Karpas-422 (cell line): Measurements from ENCODE around the gene PRR16. TPM values are rescaled to one million over a fixed set of nuclear protein-coding genes. Genes with fewer than 3 reads are reported as not detected.
"Not testable (repeated sequence)": the region's sequence is repeated elsewhere in the genome, so short reads cannot be mapped to it uniquely, and the experiment has no call there.

ENCODE experiments used
- DNase-seq: peaks from one replicate; pipeline ENCODE4 v3.0.0-alpha.2; 2015
- H2AFZ ChIP-seq: fragments of 200-600 bp; sonication (generic); 2 replicates; pipeline ENCODE4 v1.6.1; 2014; ENCODE audit warnings: antibody characterized with exemption, low read length, mixed read lengths
- H3K27ac ChIP-seq: fragments of 200-600 bp; sonication (generic); 2 replicates; pipeline ENCODE4 v1.5.1; 2014; ENCODE audit warnings: mild to moderate bottlenecking, low read length, moderate library complexity
- H3K27me3 ChIP-seq: fragments of 200-600 bp; sonication (generic); 2 replicates; pipeline ENCODE4 v1.6.1; 2014; ENCODE audit warnings: low read length, mixed read lengths
- H3K36me3 ChIP-seq: fragments of 200-600 bp; sonication (generic); 2 replicates; pipeline ENCODE4 v1.6.1; 2014; ENCODE audit warnings: low read length, mixed read lengths; ENCODE audit not compliant: insufficient read depth
- H3K4me1 ChIP-seq: fragments of 200-600 bp; sonication (generic); 2 replicates; pipeline ENCODE4 v1.6.1; 2014; ENCODE audit warnings: mild to moderate bottlenecking, low read length, mixed read lengths
- H3K4me2 ChIP-seq: fragments of 200-600 bp; sonication (generic); 2 replicates; pipeline ENCODE4 v1.6.1; 2014; ENCODE audit warnings: low read length, low read depth, mild to moderate bottlenecking; ENCODE audit not compliant: poor library complexity, severe bottlenecking
- H3K4me3 ChIP-seq: fragments of 200-600 bp; sonication (generic); 2 replicates; pipeline ENCODE4 v1.5.1; 2014; ENCODE audit warnings: mild to moderate bottlenecking, antibody characterized with exemption, low read length, mixed read lengths
- H3K79me2 ChIP-seq: fragments of 200-600 bp; sonication (generic); 2 replicates; pipeline ENCODE4 v1.6.1; 2014; ENCODE audit warnings: mild to moderate bottlenecking, low read length, mixed read lengths
- H3K9ac ChIP-seq: fragments of 200-600 bp; sonication (generic); 2 replicates; pipeline ENCODE4 v1.6.0; 2014; ENCODE audit warnings: low read length
- H3K9me2 ChIP-seq: fragments of 200-600 bp; sonication (generic), shearing (Covaris generic); replicated peaks from 2 replicates; pipeline ENCODE4 v1.6.0; 2014; ENCODE audit warnings: mild to moderate bottlenecking, low read length, moderate library complexity; ENCODE audit not compliant: insufficient read depth
- H3K9me3 ChIP-seq: fragments of 300-700, 200-600 bp; sonication (generic); 2 replicates; pipeline ENCODE4 v1.6.1; 2014; ENCODE audit warnings: low read length, mixed read lengths
- H4K20me1 ChIP-seq: fragments of 200-600 bp; sonication (generic); 2 replicates; pipeline ENCODE4 v1.6.1; 2014; ENCODE audit warnings: mild to moderate bottlenecking, antibody characterized with exemption, low read length, low read depth; ENCODE audit not compliant: insufficient read depth
- total RNA-seq: library from RNA; depleted of rRNA; stranded (reverse); fragments of >200 nt; shearing (Covaris generic); gene quantifications from 2 replicates; pipeline ENCODE4 v1.2.3, GENCODE V29; 2014; ENCODE audit warnings: low replicate concordance; rRNA removed

Gene PRR16
- not detected in 2 replicates for total RNA-seq

- no peak within 1 kb of the TSS for H3K4me3 ChIP-seq
- no peaks in the 10 kb centered on the region for H4K20me1 ChIP-seq
- H3K27me3 ChIP-seq, result no peaks in the 10 kb centered on the region
- no peak for DNase-seq
- peak within 1 kb of the TSS; percentile 42 for H3K4me2 ChIP-seq
- no peaks in the 10 kb centered on the region for H3K79me2 ChIP-seq
- H3K36me3 ChIP-seq, result no peaks in the 10 kb centered on the region
- H3K27ac ChIP-seq, result no peak within 1 kb of the TSS
- no peak within 1 kb of the TSS for H2AFZ ChIP-seq
- no peaks in the 10 kb centered on the region for H3K9me3 ChIP-seq
- no peak within 1 kb of the TSS for H3K9ac ChIP-seq
- H3K4me1 ChIP-seq, result peaks cover 5% of the 10 kb centered on the region
- no peaks in the 10 kb centered on the region for H3K9me2 ChIP-seq
Observed at GRCh38 chr5:120463991-120464626, at the start of gene PRR16. Gene PRR16 (plus strand): TSS chr5:120464300.

- Histone ChIP-seq H3K9ac (no peak overlapping the region), H3K9me3 (no peaks in the 10 kb centered on the region; the same call in 1 of the 2 replicates), H3K4me2 (no peak overlapping the region), H2AFZ (no peak overlapping the region), H3K79me2 (no peaks in the 10 kb centered on the region), H3K4me3 (no peak overlapping the region), H3K36me3 (no peaks in the 10 kb centered on the region), H3K27me3 (no peaks in the 10 kb centered on the region), H3K27ac (no peak overlapping the region), H3K4me1 (no peaks in the 10 kb centered on the region), H3K9me2 (no peaks in the 10 kb centered on the region), H4K20me1 (no peaks in the 10 kb centered on the region)
- DNase-seq, result no peak
Observed at GRCh38 chr5:120415985-120416384, 48.1 kb upstream of the PRR16 start.

DNA sequence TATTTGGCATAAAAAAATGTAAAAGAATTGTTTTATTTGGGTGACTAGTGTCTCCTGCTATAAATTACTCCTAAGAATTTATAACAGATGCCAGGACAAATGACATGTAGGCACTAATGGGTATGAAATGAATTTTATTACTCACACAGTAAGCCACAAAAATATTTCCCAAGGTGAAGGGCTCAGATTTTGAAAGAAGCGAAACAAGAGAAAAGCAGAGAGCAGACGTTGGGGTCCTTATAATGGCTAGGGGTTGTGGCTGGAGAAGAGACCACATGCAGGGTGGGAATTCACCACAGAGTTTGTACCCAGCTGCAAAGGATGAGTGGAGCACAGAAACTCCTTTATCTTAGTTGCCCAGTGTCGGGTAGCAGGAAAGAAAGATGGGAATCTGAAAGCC lies 45.0 kb upstream of the PRR16 start:
- H3K79me2 ChIP-seq, result no peaks in the 10 kb centered on the region
- no peak overlapping the region for H3K27ac ChIP-seq
- no peaks in the 10 kb centered on the region for H3K4me1 ChIP-seq
- H3K9me2 ChIP-seq, result no peaks in the 10 kb centered on the region
- H3K9me3 ChIP-seq, result no peaks in the 10 kb centered on the region; the same call in 1 of the 2 replicates
- no peak overlapping the region for H2AFZ ChIP-seq
- H3K27me3 ChIP-seq, result no peaks in the 10 kb centered on the region
- no peak for DNase-seq
- no peaks in the 10 kb centered on the region for H4K20me1 ChIP-seq
- no peaks in the 10 kb centered on the region for H3K36me3 ChIP-seq
- no peak overlapping the region for H3K4me2 ChIP-seq
- no peak overlapping the region for H3K9ac ChIP-seq
- no peak overlapping the region for H3K4me3 ChIP-seq

DNA sequence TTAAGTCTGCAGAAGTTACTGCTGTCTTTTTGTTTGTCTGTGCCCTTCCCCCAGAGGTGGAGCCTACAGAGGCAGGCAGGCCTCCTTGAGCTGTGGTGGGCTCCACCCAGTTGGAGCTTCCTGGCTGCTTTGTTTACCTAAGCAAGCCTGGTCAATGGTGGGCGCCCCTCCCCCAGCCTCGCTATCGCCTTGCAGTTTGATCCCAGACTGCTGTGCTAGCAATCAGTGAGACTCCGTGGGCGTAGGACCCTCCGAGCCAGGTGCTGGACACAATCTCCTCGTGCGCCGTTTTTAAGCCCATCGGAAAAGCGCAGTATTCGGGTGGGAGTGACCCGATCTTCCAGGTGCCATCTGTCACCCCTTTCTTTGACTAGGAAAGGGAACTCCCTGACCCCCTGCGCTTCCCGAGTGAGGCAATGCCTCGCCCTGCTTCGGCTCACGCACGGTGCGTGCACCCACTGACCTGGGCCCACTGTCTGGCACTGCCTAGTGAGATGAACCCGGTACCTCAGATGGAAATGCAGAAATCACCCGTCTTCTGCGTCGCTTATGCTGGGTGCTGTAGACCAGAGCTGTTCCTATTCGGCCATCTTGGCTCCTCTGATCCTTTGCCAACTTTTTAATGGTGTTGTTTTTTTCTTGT lies 37.3 kb upstream of the PRR16 start:
- not testable (repeated sequence) for H3K9me2 ChIP-seq, H2AFZ ChIP-seq, H3K4me1 ChIP-seq, H3K4me3 ChIP-seq, H3K4me2 ChIP-seq, H3K27ac ChIP-seq, H4K20me1 ChIP-seq, H3K9ac ChIP-seq, H3K9me3 ChIP-seq, DNase-seq, H3K27me3 ChIP-seq, H3K36me3 ChIP-seq, H3K79me2 ChIP-seq

- H3K4me1 ChIP-seq, result no peaks in the 10 kb centered on the region
- no peak overlapping the region for H2AFZ ChIP-seq
- no peak overlapping the region for H3K27ac ChIP-seq
- DNase-seq, result no peak
- no peaks in the 10 kb centered on the region for H3K36me3 ChIP-seq
- H3K4me3 ChIP-seq, result no peak overlapping the region
- H3K9me3 ChIP-seq, result 0 out of 2 replicates have a peak, but pooled peaks cover 6% of the 10 kb centered on the region
- no peaks in the 10 kb centered on the region for H3K79me2 ChIP-seq
- no peaks in the 10 kb centered on the region for H4K20me1 ChIP-seq
- no peaks in the 10 kb centered on the region for H3K27me3 ChIP-seq
- no peaks in the 10 kb centered on the region; the same call in none of the 2 replicates for H3K9me2 ChIP-seq
- H3K9ac ChIP-seq, result no peak overlapping the region
- H3K4me2 ChIP-seq, result no peak overlapping the region
Observed at GRCh38 chr5:120430572-120430971, 33.5 kb upstream of the PRR16 start.

- Histone ChIP-seq H3K4me3 (no peak overlapping the region), H3K9me3 (0 out of 2 replicates have a peak, but pooled peaks cover 8% of the 10 kb centered on the region), H4K20me1 (no peaks in the 10 kb centered on the region), H3K4me2 (no peak overlapping the region), H3K9me2 (no peaks in the 10 kb centered on the region; the same call in none of the 2 replicates), H3K27me3 (no peaks in the 10 kb centered on the region), H3K27ac (no peak overlapping the region), H3K4me1 (no peaks in the 10 kb centered on the region), H3K79me2 (no peaks in the 10 kb centered on the region), H2AFZ (no peak overlapping the region), H3K9ac (no peak overlapping the region), H3K36me3 (no peaks in the 10 kb centered on the region)
- DNase-seq, result no peak
Observed at GRCh38 chr5:120432861-120433260, 31.2 kb upstream of the PRR16 start.

- no peaks in the 10 kb centered on the region for H3K4me1 ChIP-seq
- H3K4me3 ChIP-seq, result no peak overlapping the region
- H2AFZ ChIP-seq, result no peak overlapping the region
- DNase-seq, result no peak
- no peaks in the 10 kb centered on the region for H4K20me1 ChIP-seq
- no peak overlapping the region for H3K4me2 ChIP-seq
- no peaks in the 10 kb centered on the region for H3K36me3 ChIP-seq
- H3K27me3 ChIP-seq, result no peaks in the 10 kb centered on the region
- H3K79me2 ChIP-seq, result no peaks in the 10 kb centered on the region
- no peak overlapping the region for H3K9ac ChIP-seq
- no peak overlapping the region for H3K27ac ChIP-seq
- H3K9me2 ChIP-seq, result no peaks in the 10 kb centered on the region; the same call in none of the 2 replicates
- H3K9me3 ChIP-seq, result 0 out of 2 replicates have a peak, but pooled peaks cover 8% of the 10 kb centered on the region
Observed at GRCh38 chr5:120435129-120435528, 29.0 kb upstream of the PRR16 start.

- no peaks in the 10 kb centered on the region for H3K36me3 ChIP-seq
- DNase-seq, result no peak
- no peaks in the 10 kb centered on the region; the same call in none of the 2 replicates for H3K9me2 ChIP-seq
- 0 out of 2 replicates have a peak, but pooled peaks cover 4% of the 10 kb centered on the region for H3K9me3 ChIP-seq
- H3K4me2 ChIP-seq, result no peak overlapping the region
- H3K27ac ChIP-seq, result no peak overlapping the region
- H3K9ac ChIP-seq, result no peak overlapping the region
- no peak overlapping the region for H2AFZ ChIP-seq
- no peaks in the 10 kb centered on the region for H3K79me2 ChIP-seq
- no peak overlapping the region for H3K4me3 ChIP-seq
- H4K20me1 ChIP-seq, result no peaks in the 10 kb centered on the region
- no peaks in the 10 kb centered on the region for H3K27me3 ChIP-seq
- H3K4me1 ChIP-seq, result no peaks in the 10 kb centered on the region
Observed at GRCh38 chr5:120436996-120437395, 27.1 kb upstream of the PRR16 start.
